Right renal pelvis (tissue), 4 donors: Measurements from ENCODE around the gene INPP5D. TPM values are rescaled to one million over a fixed set of nuclear protein-coding genes. Genes with fewer than 3 reads are reported as not detected.
"Not testable (repeated sequence)": the region's sequence is repeated elsewhere in the genome, so short reads cannot be mapped to it uniquely, and the experiment has no call there.

Source experiments
- DNase-seq, 4 donors: peaks; one replicate each; pipeline ENCODE4 v3.0.0-alpha.2; 2013; ENCODE audit warnings: low read depth in 4 of 4, low spot score in 3 of 4, missing footprints in 1 of 4
- polyA plus RNA-seq, 4 donors: library from polyadenylated mRNA; unstranded; fragments of 120-200 nt; gene quantifications; one replicate each; pipeline ENCODE4 v1.2.1, GENCODE V29; 2013; ENCODE audit not compliant: insufficient read length in 4 of 4

Gene INPP5D
- polyA plus RNA-seq, 4 donors = 5.4 to 10.7 (median 6.9) TPM

DNA sequence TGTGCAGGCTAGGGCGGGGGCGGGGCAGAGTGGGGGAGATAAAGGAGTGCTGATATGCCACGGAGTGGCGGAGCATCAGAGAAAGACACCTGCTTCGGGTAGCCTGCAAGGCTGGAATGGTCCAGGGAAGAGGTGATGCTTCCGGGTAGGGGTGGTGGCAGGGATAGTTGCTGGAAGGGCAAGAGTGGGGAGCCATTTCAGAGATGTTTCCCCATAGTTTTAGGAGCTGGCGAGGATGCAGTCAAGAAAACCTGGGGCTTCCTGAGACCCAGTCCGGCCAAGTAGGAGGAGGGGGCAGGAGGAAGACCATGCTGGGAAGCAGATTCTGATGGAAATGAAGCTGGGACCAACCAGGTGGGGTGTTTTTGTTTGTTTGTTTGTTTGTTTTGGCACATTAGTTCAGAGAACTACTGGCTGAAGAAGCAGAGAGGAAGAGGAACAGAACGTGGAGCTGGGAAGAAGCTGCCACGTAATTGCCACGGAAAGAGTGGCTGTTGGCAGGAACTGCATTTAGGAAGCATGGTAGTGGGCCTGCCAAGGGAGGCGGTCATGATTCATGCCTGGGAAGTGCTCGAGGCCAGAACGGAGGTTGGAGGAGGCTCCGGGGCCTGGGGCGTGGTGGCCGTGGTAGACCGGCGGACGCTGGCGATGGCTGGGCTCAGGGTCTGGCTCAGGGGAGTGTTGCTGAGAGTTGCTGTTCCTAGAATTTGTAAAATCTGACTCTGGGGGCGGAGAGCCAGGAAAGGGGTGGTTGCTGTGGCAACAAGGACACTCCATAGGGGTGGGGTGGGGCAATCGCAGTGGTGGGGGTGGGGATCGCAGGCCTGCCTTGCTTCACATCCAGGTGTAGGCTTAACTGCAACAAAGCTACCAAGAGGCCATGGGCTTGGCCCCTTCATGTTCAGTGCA lies 8.6 kb upstream of the INPP5D start:
- no peak for DNase-seq

DNA sequence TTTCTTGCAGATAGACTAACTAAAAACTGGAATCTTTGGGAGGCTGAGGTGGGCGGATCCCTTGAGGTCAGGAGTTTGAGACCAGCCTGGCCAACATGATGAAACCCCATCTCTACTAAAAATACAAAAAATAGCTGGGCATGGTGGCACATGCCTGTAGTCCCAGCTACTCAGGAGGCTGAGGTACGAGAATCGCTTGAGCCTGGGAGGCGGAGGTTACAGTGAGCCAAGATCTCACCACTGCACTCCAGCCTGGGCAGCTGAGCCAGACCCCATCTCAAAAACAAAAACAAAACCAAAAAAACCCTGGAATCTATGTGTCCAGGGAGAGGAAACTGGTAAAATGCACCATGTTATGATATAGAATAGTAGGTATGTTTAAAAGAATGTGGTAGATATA lies 7.6 kb upstream of the INPP5D start:
- not testable (repeated sequence) for DNase-seq

DNA sequence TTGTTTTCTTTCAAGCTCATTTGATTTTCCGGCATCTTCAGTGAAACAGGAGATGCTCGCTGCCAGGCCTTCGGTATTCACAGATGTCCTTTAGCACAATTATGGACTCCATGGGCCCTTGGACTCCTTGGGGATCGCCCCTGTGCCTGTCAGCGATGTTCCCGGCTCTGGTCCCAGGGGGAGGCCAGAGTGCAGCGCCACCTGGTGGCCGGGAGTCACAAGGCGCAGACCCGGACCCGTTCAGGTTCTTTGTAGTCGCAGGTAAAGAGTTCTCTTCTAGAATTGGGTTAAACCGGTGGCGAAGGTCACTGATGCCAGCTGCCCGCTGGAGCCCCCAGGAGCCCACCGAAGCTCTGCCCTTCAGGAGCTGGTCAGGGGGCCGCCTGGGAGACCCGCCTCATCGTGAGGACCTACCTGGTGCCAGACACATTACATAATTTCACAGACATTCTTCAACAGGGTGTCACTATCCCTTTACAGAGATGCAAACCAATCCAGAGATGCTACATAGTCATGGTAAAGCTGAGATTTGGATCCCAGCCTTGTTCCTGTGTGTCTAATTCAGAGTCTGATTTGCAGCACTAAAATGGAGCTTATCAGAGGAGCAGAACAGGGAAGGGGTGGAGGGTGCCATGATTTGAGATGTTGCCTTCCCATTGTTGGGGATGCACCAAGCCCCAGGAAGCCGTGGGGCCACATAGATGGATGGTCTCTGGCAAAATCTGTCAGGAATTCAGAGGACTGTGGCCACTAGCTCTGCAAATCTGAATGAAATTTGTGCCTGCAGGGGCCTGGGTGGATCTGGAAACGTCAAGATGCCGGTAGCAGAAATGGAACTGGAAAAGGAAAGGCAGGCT lies 6.0 kb upstream of the INPP5D start:
- peak in 1 of 4 donors; percentile 28 for DNase-seq

DNA sequence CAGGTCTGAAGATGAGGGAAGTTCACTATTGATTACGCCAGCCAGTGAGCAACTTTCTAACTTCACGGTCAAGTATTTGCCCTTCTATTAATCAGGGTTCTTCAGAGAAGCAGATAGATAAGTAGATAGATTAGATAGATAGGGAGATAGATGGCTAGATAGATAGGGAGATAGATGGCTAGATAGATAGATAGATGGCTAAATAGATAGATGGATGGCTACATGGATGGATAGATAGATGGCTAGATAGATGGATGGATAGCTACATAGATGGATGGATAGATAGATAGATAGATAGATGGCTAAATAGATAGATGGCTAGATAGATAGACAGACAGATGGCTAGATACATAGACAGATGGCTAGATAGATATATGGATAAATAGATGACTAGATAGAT lies 4.8 kb upstream of the INPP5D start:
- no peak for DNase-seq

DNA sequence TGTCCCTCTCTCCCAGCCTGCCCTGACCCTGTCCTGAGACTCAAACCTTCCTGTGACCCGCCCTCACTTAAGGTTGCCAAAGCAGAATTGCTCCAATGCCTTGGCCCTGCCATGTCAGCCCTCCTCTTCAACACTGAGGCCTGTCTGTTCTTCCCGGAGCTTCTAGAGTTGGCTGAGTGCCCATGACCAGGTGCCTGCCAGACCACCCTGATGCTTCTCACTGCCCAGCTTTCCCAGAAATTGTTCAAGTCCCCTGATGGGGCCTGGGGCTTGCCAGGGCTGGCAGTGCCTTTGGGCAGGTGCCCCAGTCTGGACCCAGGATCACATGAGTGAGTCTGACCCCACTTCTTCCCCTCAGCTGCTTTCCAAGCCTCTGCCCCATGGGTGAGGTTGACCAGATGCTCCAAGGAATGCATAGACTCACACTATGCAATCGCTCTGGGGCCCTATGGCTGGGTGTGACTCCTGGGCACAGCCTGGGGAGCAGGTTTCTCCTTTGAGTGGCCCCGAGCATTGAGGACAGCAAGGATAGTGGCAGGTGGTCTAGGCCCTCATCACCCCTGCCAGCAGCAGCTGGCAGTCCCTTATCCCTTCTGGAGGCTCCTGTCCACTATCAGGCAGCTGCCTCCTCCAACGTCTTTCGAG lies 3.1 kb upstream of the INPP5D start:
- DNase-seq = no peak

DNA sequence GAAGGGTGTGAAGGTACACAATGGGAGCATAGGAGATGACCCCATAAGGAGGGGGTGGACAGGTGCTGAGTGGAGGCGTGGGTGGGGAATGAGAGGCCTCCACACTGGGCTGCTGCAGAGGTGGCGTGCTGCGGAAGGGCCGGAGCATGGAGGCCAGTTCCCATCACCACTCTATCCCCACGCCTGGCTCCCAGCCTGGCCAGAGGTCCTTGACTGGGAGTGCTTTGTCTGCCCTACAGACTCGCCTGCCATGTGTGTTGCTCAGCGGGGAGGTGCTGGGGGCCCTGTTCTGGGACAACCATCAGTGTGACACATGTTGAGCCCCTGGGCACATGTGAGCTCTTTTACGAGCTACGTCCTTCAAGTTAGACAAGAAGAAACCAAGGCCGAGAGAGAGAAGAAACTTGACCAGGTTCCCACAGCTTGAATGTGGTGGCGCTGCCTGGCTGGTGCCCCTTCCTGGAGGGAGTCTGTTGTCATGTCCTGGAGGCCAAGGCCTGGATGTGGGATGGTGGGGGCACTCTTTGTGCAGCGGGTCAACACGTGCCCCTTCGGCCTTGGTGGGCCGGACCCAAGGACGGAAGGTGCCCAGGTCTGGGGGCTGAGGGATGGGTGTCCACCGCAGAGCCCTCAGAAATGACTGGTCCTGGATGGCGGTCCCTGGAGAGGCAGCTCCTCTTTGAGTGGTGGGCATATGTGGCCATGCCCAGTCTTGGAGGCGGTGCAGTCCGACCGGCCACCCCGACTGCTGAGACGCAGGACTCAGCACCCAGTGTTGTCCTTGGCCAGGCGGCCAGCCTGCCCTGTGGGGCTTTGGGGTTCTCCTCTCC lies 1.2 kb upstream of the INPP5D start:
- no peak for DNase-seq

DNA sequence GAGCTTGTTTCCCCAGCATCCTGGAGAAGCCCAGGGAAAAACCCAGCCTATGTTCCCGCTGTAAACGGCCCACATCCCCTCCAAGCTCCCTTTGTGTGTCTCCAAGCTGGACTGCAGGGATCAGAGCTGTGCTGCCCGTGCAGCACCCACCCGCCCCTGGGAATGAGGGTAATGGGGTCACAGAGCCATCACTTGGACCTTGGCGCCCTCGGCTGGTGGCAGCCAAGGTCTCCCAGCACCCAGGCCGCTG lies 670 bp upstream of the INPP5D start:
- DNase-seq = no peak

DNA sequence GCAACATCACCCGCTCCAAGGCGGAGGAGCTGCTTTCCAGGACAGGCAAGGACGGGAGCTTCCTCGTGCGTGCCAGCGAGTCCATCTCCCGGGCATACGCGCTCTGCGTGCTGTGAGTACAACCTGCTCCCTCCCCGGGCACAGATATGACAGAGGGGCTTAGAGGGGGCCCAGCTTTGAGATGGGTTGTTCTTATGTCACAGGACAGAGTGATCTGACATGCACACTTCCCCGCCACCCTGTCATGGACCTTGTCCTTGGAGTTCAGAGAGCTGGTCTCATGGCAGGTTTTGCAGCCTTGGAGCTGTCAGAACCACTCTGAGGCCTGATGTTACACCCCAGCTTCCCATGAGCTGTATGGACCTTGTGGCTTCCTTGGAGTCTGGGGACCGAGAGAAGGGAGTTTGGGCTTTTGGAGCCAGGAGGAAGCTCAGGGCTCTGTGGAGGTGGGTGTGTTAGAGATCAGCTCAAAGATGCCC lies 398 bp downstream of the INPP5D start:
- no peak for DNase-seq

DNA sequence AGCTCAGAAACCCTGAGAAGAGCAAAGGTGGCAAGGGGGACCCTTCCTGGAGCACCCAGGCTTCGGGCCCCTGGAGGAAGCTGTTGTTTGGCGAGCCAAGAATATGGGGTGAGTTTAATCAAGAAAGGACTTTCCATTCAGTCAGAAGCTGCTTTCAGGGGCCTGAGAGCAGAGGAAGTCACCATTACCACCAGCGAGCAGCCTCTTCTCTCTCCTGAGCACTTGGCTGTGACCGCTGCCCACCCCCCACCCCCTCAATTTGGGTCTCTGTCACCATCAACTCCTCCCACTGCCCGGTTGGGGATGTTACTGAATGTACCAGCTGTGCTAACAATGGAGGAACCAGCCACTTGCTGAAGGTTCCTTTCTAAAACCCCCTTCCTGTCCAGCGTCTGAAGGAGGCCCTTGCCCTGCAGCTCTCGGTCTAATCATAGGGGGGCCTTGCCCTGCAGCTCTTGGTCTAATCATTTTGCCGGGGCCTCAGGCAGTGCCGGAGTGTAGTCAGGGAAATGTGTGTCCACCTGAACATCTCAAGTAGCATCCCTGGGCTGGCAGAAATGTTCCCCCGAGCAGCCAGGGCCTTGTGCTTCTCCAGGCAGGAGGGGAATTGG lies 943 bp downstream of the INPP5D start:
- no peak for DNase-seq

DNA sequence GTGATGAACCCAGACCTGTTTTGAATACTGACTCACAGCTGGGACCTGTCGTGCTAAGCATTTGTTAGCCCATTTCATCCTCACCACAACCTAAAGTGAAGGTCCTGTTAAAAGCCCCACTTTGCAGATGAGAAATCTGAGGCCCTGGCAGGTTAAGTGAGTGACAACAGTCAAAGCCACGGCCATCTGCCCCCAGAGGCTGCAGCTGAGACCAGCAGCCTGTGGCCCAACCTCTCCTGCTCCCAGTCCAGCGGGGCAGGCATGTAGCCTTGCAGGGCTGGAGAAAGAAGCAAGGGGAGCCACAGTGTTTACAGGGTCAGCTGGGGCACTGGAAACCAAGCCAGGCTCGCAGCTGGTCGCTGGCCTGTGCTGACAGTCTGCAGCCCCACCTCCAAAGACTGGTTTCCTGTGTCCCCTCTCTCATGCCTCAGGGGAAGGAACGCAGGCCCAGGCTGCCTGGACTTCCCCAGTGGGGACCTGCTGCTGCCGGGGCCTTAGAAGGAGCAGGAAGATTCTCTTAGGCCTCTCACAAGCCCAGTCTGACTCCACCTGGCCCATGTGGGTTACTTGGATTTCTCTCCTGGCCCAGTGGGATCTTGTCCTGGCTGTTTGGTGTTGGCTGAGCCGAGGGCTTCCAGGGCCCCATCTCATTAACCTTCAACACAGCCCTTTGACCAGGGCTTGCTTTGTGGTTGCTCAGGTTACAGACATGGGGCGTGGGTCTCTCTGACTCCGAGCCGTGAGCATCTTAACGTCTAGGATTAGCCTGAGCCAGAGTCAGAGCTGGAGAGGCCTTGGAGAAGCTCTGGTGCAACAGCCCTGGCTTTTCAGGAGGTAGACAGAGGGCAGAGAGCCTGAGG lies 1.7 kb downstream of the INPP5D start:
- no peak for DNase-seq

DNA sequence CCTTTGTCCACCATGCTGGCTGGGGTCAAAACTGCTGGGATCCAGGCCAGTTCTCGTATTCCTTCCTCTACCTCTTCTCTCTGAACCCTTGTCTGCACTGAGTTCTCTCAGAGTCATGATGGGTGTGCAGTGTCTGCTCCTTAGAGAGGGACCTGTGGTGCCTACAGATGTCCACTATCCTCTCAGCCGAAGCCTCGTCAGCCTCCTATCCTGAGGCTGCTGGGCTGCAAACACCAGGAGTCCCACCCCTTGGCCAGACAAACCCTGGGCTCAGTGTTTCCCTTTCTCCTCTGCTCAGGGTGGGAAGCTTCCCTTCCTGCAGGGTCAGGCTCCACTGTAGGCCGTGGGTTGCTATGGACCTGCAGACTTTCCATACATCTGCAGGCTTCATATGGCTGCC lies 2.3 kb downstream of the INPP5D start:
- DNase-seq = no peak

DNA sequence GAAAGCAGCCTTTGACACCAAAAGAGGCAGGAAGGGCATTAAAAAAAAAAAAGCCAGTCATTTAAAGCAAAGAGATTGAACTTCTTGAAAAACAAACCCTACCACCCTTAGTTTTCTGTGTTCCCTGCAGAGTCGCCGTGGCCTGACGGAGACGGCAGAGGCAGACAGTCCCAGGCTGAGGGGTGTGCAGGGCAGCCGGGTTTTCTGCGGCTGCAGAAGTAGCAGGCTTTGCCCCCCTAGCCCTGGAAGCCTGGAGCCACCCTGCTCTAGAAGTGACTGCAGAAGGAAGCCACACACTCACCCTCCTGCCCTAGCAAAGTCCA lies 2.8 kb downstream of the INPP5D start:
- DNase-seq = no peak

DNA sequence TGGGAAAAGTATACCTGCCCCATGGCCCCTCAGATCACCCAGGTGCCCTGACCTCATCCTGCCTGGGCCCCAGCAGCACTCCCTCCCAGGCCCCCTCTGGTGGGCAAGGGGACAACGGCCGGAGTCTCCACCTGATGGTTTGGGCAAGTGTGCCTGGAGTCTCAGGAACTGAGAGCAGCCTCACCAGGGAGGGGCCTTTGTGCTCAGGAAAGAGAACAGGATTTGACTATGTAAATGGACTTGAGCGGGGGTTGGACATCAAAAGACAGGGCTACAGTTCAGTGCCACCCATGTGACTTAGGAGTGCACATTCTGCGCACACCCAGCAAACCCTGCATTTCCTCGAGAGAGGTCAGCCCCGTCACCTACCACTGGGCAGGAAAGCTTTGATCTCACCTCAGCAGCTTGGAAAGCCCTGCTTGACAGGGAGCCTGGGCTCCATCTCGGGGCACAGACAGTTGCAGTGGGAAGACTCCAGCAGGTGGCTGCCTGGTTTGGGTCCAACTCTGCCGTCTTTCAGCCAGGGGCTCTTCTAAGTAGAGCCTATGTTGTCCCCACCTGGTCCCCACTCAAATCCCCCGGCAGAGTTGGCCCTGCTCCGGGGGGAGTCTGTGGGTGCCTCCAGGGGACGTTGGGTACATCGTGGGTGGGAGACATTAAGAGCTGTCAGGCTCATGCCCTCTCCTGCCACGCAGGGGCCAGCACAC lies 3.3 kb downstream of the INPP5D start:
- DNase-seq = no peak

DNA sequence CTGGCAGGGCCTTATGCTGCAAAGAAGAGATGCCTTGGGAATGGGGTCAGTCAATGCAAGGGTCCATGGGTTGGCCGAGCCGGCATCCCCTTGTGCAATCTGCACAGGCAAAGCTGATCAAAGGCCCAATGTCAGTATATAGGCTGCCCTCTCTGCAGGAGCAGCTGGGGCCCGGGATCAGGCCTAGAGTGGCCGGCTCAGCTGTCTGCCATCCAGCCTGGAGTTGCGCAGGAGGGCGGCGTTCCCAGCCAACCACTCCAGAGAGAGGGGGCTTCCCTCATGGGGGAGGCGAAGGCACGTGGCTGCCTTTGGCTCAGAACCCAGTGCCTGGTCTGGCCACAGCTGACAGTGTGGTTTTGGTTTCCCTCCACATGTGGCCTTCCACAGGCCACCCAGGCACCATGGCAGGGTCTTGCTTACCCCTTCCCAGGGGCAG lies 3.9 kb downstream of the INPP5D start:
- no peak for DNase-seq

DNA sequence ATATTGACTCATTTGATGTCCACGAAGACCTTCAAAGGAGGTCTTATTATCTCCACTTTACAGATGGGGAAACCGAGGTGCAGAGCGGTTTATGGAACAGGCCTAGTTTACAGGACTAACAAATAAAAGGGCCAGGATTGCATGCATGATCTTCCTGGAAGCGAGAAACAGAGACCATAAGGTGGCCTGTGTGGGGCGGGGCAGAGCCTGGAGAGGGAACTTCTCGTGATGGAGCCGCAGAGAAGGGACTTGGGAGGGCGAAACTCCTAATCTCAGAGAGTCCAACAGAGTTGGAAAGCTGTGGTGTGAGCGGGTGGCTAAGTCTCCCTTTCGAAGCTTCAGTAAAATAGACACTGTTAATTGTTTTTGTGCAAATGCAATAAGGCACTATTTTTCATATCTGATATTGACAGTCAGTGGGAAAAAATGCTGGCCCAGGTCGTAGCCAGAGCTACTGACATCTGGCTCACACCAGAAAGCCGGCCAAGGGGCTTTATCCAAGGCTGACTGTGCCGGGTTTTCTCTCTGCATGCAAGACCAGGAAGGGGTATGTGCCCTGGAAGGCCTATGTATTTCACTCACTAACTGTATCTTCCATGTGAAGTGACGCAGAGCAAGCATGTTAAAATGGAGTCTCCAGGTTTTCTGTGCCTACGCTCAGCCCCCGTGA lies 4.5 kb downstream of the INPP5D start:
- DNase-seq = no peak

DNA sequence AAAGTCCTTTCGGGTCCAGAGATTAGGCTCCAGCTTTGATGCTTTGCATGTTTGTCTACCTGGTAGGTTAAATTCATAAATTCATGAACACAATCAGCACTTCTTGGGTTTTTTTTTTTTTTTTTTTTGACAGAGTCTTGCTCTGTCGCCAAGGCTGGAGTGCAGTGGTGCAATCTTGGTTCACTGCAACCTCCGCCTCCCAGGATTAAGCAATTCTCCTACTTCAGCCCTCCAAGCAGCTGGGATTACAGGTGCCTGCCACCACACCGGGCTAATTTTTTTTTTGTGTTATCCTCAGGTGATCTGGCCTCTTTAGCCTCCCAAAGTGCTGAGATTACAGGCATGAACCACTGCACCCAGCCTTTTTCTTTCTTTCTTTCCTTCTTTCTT lies 5.1 kb downstream of the INPP5D start:
- not testable (repeated sequence) for DNase-seq

DNA sequence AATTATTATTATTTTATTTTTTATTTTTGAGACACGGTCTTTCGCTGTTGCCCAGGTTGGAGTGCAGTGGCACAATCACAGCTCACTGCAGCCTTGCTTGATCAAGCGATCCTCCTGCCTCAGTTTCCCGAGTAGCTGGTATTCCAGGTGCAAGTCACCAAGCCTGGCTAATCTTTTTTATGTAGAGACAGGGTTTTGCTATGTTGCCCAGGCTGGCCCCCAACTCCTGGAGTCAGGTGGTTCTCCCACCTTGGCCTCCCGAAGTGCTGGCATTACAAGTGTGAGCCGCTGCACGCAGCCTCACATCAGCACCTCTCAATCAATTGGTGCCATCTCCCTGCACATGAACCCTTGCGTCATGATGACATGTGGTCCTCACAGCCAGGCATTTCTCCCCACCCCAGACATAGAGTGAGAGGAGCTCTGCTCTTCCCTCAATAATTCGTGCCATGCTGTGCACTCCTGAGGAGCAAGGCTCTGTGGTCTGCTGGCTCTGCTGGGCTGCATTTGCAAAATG lies 5.9 kb downstream of the INPP5D start:
- DNase-seq = no peak
